Activated naive CD4-positive, alpha-beta T cell treated with anti-CD3 and anti-CD28 coated beads, Interleukin-2, amount 10 ng/mL, durations not matched to agents 7 days and 5 days (primary cell): Measurements from ENCODE around the gene SNX13.

Source experiments
- CTCF ChIA-PET: fragments of 350-600 bp; sonication (Branson Sonifier 250); formaldehyde crosslinking; loops from one replicate; lab custom pipeline; 2021; ENCODE audit warnings: antibody characterized with exemption; lab: Charles Lee
- DNase-seq: peaks from one replicate; pipeline ENCODE4 v3.0.0-alpha.2; 2020
- H3K27ac Mint-ChIP-seq: one replicate; pipeline ENCODE4 v1.8.0; 2021; ENCODE audit warnings: mild to moderate bottlenecking, moderate library complexity, mixed read lengths
- H3K27me3 Mint-ChIP-seq: one replicate; pipeline ENCODE4 v1.8.0; 2021; ENCODE audit warnings: mild to moderate bottlenecking, mixed read lengths
- H3K36me3 Mint-ChIP-seq: one replicate; pipeline ENCODE4 v1.8.0; 2021; ENCODE audit warnings: mixed read lengths
- H3K4me1 Mint-ChIP-seq: one replicate; pipeline ENCODE4 v1.8.0; 2021; ENCODE audit warnings: mixed read lengths
- H3K4me3 Mint-ChIP-seq: one replicate; pipeline ENCODE4 v1.8.0; 2021; ENCODE audit warnings: mild to moderate bottlenecking, moderate library complexity, mixed read lengths
- H3K9me3 Mint-ChIP-seq: one replicate; pipeline ENCODE4 v1.8.0; 2021; ENCODE audit warnings: mixed read lengths

Gene SNX13

DNA sequence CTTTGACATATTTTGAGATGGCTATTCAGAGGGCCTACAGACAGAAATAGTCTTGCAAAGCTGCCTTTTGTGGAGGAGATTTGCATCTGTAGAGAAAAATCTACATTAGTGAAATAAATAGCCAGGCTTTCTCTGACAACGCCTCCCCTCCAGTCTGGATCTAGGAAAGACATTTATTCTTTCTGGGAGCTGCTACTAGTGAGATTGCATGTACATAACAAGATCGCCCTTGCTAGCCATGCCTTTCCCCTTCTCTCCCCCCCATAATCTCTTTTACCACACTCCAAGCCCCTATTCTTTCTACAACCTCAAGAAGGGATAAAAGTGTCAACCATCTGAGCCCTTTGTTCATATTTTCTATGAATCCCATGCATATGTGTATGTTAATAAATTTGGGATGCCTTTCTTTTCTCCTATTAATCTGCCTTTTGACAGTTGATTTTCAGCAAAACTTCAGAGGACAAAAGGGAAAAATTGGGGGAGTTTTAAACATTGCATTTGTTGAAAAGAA, 194.2 kb downstream of the SNX13 start:
- H3K9me3 Mint-ChIP-seq: no peaks in the 10 kb centered on the region
- CTCF ChIA-PET: no interaction called here
- DNase-seq: no peak
- no peak overlapping the region for H3K4me3 Mint-ChIP-seq
- no peaks in the 10 kb centered on the region for H3K27me3 Mint-ChIP-seq
- no peaks in the 10 kb centered on the region for H3K36me3 Mint-ChIP-seq
- H3K4me1 Mint-ChIP-seq: no peaks in the 10 kb centered on the region
- H3K27ac Mint-ChIP-seq: no peak overlapping the region

DNA sequence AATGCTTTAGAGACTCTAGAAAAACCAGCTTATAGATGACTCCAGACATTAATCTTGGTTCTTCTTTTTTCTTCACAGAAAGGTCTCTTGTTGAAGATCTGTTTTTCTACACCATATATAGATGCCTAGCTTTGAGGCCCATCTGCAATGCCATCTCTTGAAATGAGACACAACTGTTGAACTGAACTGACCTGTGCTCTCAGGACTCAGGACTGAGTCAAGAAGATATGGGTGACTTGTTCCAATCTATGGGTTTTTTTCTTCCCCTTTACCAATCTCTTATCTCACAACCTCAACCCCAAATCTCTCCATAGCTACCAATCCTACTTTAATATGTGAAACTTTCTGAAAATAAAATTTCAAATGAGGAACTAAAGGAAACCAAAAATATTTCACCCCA, 194.7 kb downstream of the SNX13 start:
- no peak overlapping the region for H3K4me3 Mint-ChIP-seq
- H3K27ac Mint-ChIP-seq: no peak overlapping the region
- CTCF ChIA-PET: no interaction called here
- H3K4me1 Mint-ChIP-seq: no peaks in the 10 kb centered on the region
- H3K9me3 Mint-ChIP-seq: no peaks in the 10 kb centered on the region
- H3K27me3 Mint-ChIP-seq: no peaks in the 10 kb centered on the region
- DNase-seq: no peak
- no peaks in the 10 kb centered on the region for H3K36me3 Mint-ChIP-seq

GRCh38 chr7:17743316-17743715, 197.0 kb downstream of the SNX13 start:
- no peaks in the 10 kb centered on the region for H3K9me3 Mint-ChIP-seq
- no peaks in the 10 kb centered on the region for H3K36me3 Mint-ChIP-seq
- CTCF ChIA-PET: no interaction called here

GRCh38 chr7:17741426-17741825, 198.9 kb downstream of the SNX13 start:
- Mint-ChIP-seq H3K27ac (no peak overlapping the region), H3K9me3 (no peaks in the 10 kb centered on the region), H3K27me3 (no peaks in the 10 kb centered on the region), H3K4me1 (no peaks in the 10 kb centered on the region), H3K4me3 (no peak overlapping the region), H3K36me3 (no peaks in the 10 kb centered on the region)
- CTCF ChIA-PET: no interaction called here
- DNase-seq: no peak

More at GRCh38 chr7:17743316-17743715, 197.0 kb downstream of the SNX13 start:
- no peak for DNase-seq
- no peaks in the 10 kb centered on the region for H3K4me1 Mint-ChIP-seq
- no peak overlapping the region for H3K27ac Mint-ChIP-seq
- H3K4me3 Mint-ChIP-seq: no peak overlapping the region
- no peaks in the 10 kb centered on the region for H3K27me3 Mint-ChIP-seq
